Neural cell (in vitro differentiated cells): ENCODE data around the gene CELA2B. TPM values are rescaled to one million over a fixed set of nuclear protein-coding genes. Genes with fewer than 3 reads are reported as not detected.

Experiments
- H2AFZ ChIP-seq: fragments of 200-600, 300-800 bp; sonication (generic), shearing (Covaris generic); 2 replicates; pipeline ENCODE4 v1.6.0; 2014; ENCODE audit warnings: low read depth, mild to moderate bottlenecking, antibody characterized with exemption, low read length, moderate library complexity
- H3F3A ChIP-seq: fragments of 200-600 bp; shearing (Covaris generic); 2 replicates; pipeline ENCODE4 v1.6.1; 2016; ENCODE audit warnings: mild to moderate bottlenecking, moderate library complexity, mixed read lengths, antibody characterized with exemption, low read length; ENCODE audit not compliant: insufficient read depth, poor library complexity, severe bottlenecking
- H3K27ac ChIP-seq: fragments of 200-600, 300-800 bp; sonication (generic), shearing (Covaris generic); 2 replicates; pipeline ENCODE4 v1.5.1; 2014; ENCODE audit warnings: mild to moderate bottlenecking, low read length, moderate library complexity
- H3K27me3 ChIP-seq: fragments of 300-800, 200-600 bp; sonication (generic), shearing (Covaris generic); 2 replicates; pipeline ENCODE4 v1.6.0; 2014; ENCODE audit warnings: mild to moderate bottlenecking, low read depth, low read length, moderate library complexity; ENCODE audit not compliant: insufficient read depth
- H3K36me3 ChIP-seq: fragments of 300-800, 200-600 bp; sonication (generic), shearing (Covaris generic); 2 replicates; pipeline ENCODE4 v1.5.1; 2014; ENCODE audit warnings: mild to moderate bottlenecking, antibody characterized with exemption, low read length, moderate library complexity; ENCODE audit not compliant: insufficient read depth
- H3K4me2 ChIP-seq: fragments of 300-800, 200-600 bp; sonication (generic), shearing (Covaris generic); 2 replicates; pipeline ENCODE4 v1.6.0; 2014; ENCODE audit warnings: mild to moderate bottlenecking, low read length
- H3K4me3 ChIP-seq: fragments of 300-800, 200-600 bp; sonication (generic), shearing (Covaris generic); 2 replicates; pipeline ENCODE4 v1.5.1; 2014; ENCODE audit warnings: mild to moderate bottlenecking, low read length, moderate library complexity
- H3K79me2 ChIP-seq: fragments of 200-600 bp; shearing (Covaris generic); replicated peaks from 2 replicates; pipeline ENCODE4 v1.6.0; 2014; ENCODE audit warnings: mild to moderate bottlenecking, low read length, moderate library complexity; ENCODE audit not compliant: insufficient read depth
- H3K9ac ChIP-seq: fragments of 300-800, 200-600 bp; sonication (generic), shearing (Covaris generic); 2 replicates; pipeline ENCODE4 v1.6.1; 2016; ENCODE audit warnings: mild to moderate bottlenecking, low read length, mixed read lengths
- H3K9me2 ChIP-seq: fragments of 200-600 bp; shearing (Covaris generic); 2 replicates; pipeline ENCODE4 v1.6.1; 2016; ENCODE audit warnings: mild to moderate bottlenecking, low read length, mixed read lengths; ENCODE audit not compliant: insufficient read depth
- H3K9me3 ChIP-seq: fragments of 200-600, 300-800 bp; sonication (generic), shearing (Covaris generic); 2 replicates; pipeline ENCODE4 v1.6.1; 2016; ENCODE audit warnings: mild to moderate bottlenecking, mixed run types, low read length, moderate library complexity, mixed read lengths
- H4K20me1 ChIP-seq: fragments of 200-600 bp; shearing (Covaris generic); 2 replicates; pipeline ENCODE4 v1.6.1; 2016; ENCODE audit warnings: mild to moderate bottlenecking, mixed run types; ENCODE audit not compliant: insufficient read depth
- CTCF ChIP-seq: fragments of 450-650 bp; IDR thresholded peaks from 2 replicates; pipeline ENCODE4 v1.5.1; 2014; ENCODE audit warnings: antibody characterized with exemption, mild to moderate bottlenecking, moderate library complexity; ENCODE audit not compliant: poor library complexity, severe bottlenecking
- EP300 ChIP-seq: fragments of 450-650 bp; conservative IDR thresholded peaks from 2 replicates; pipeline ENCODE4 v1.6.1; 2014; ENCODE audit warnings: antibody characterized with exemption, mild to moderate bottlenecking, moderate library complexity; ENCODE audit not compliant: poor library complexity, severe bottlenecking
- EZH2 ChIP-seq: fragments of 200-600, 300-800 bp; shearing (Covaris generic), sonication (generic); IDR thresholded peaks from 2 replicates; pipeline ENCODE4 v1.6.1; 2014; ENCODE audit warnings: antibody characterized with exemption, low read length, borderline replicate concordance, mild to moderate bottlenecking; ENCODE audit not compliant: insufficient read depth, poor library complexity, severe bottlenecking
- MXI1 ChIP-seq: fragments of 450-650 bp; conservative IDR thresholded peaks from 2 replicates; pipeline ENCODE4 v1.6.1; 2014; ENCODE audit warnings: antibody characterized with exemption, mild to moderate bottlenecking; ENCODE audit not compliant: poor library complexity, severe bottlenecking
- POLR2AphosphoS5 ChIP-seq: IDR thresholded peaks from 2 replicates; pipeline ENCODE4 v1.6.1; 2012
- RAD21 ChIP-seq: fragments of 450-650 bp; conservative IDR thresholded peaks from 2 replicates; pipeline ENCODE4 v1.6.1; 2014; ENCODE audit warnings: antibody characterized with exemption, mild to moderate bottlenecking, moderate library complexity
- REST ChIP-seq: IDR thresholded peaks from 2 replicates; pipeline ENCODE4 v1.6.1; 2012; ENCODE audit warnings: borderline replicate concordance
- SMC3 ChIP-seq: fragments of 450-650 bp; conservative IDR thresholded peaks from 2 replicates; pipeline ENCODE4 v1.6.1; 2014; ENCODE audit warnings: antibody characterized with exemption, mild to moderate bottlenecking, moderate library complexity; ENCODE audit not compliant: poor library complexity
- TAF1 ChIP-seq: IDR thresholded peaks from 2 replicates; pipeline ENCODE4 v1.6.1; 2012; ENCODE audit warnings: low read depth
- polyA plus RNA-seq: library from polyadenylated mRNA; depleted of rRNA; stranded (reverse); fragments of >200 nt; gene quantifications from 2 replicates; pipeline ENCODE4 v1.2.3, GENCODE V29; 2014

CELA2B gene
- polyA plus RNA-seq, 1 donor from 2014 or later = not detected

- TF ChIP-seq POLR2AphosphoS5 (no peak), REST (no peak), RAD21 (no peak), TAF1 (no peak), CTCF (no peak), EP300 (no peak), MXI1 (no peak), SMC3 (no peak), EZH2 (no peak)
- Histone ChIP-seq H3K36me3 (no peaks in the 10 kb centered on the region), H3K9me3 (no peaks in the 10 kb centered on the region), H3K27me3 (no peaks in the 10 kb centered on the region), H3K9ac (no peak overlapping the region), H3K4me3 (no peak overlapping the region), H3F3A (no peaks in the 10 kb centered on the region), H3K79me2 (no peaks in the 10 kb centered on the region), H3K9me2 (no peaks in the 10 kb centered on the region), H2AFZ (no peak overlapping the region), H4K20me1 (no peaks in the 10 kb centered on the region), H3K4me2 (no peak overlapping the region), H3K27ac (no peak overlapping the region)
These were observed 15.9 kb upstream of the CELA2B start for GRCh38 chr1:15459771-15460707.

GRCh38 chr1:15460708-15461095 is 15.2 kb upstream of the CELA2B start:
- no peaks in the 10 kb centered on the region for H3K27me3 ChIP-seq
- H3K4me3 ChIP-seq = no peak overlapping the region

More at GRCh38 chr1:15460708-15461095, 15.2 kb upstream of the CELA2B start:
- H3K9ac ChIP-seq = no peak overlapping the region
- no peak overlapping the region for H3K27ac ChIP-seq
- no peaks in the 10 kb centered on the region for H3K79me2 ChIP-seq
- H3F3A ChIP-seq = no peaks in the 10 kb centered on the region
- no peak overlapping the region for H3K4me2 ChIP-seq
- H3K9me3 ChIP-seq = no peaks in the 10 kb centered on the region
- no peak overlapping the region for H2AFZ ChIP-seq
- TF ChIP-seq EP300 (no peak), MXI1 (no peak), CTCF (no peak), EZH2 (no peak), REST (no peak), POLR2AphosphoS5 (no peak), SMC3 (no peak), TAF1 (no peak), RAD21 (no peak)
- H3K9me2 ChIP-seq = no peaks in the 10 kb centered on the region
- H3K36me3 ChIP-seq = no peaks in the 10 kb centered on the region
- no peaks in the 10 kb centered on the region for H4K20me1 ChIP-seq
